Ascending aorta (tissue), 2 donors: ENCODE results near the gene MB21D2. TPM values are rescaled to one million over a fixed set of nuclear protein-coding genes. Genes with fewer than 3 reads are reported as not detected.
"Not testable (repeated sequence)": the region's sequence is repeated elsewhere in the genome, so short reads cannot be mapped to it uniquely, and the experiment has no call there.

Experiments
- DNase-seq, 2 donors: peaks; one replicate each; pipeline ENCODE4 v3.0.0-alpha.2; 2019; ENCODE audit warnings: low spot score in 2 of 2
- H3K27ac ChIP-seq, 2 donors: fragments of 200-600 bp; sonication (generic); one replicate each; pipeline ENCODE4 v1.5.1; 2016 to 2017; ENCODE audit warnings: mild to moderate bottlenecking in 1 of 2
- H3K27me3 ChIP-seq: fragments of 200-600 bp; sonication (generic); one replicate; pipeline ENCODE4 v1.5.1; 2017
- H3K36me3 ChIP-seq, 2 donors: fragments of 200-600 bp; sonication (generic); one replicate each; pipeline ENCODE4 v1.5.1; 2016
- H3K4me1 ChIP-seq, 2 donors: fragments of 200-600 bp; sonication (generic); one replicate each; pipeline ENCODE4 v1.5.1; 2016 to 2017; ENCODE audit warnings: mild to moderate bottlenecking in 1 of 2
- H3K4me3 ChIP-seq, 2 donors: fragments of 200-600 bp; sonication (generic); one replicate each; pipeline ENCODE4 v1.5.1; 2016 to 2017; ENCODE audit warnings: mild to moderate bottlenecking in 1 of 2
- H3K9me3 ChIP-seq, 2 donors: fragments of 200-600 bp; sonication (generic); one replicate each; pipeline ENCODE4 v1.5.1; 2016
- CTCF ChIP-seq, 3 experiments: fragments of 200-600 bp in 2 of 3; fragments of 450-650 bp in 1 of 3; sonication (generic) in 2 of 3; IDR thresholded peaks; one replicate each; pipeline ENCODE4 v1.5.1; 2016 to 2019; ENCODE audit warnings: antibody characterized with exemption in 3 of 3, mild to moderate bottlenecking in 1 of 3, moderate library complexity in 1 of 3
- intact Hi-C: fragments of 100-400 bp; cut with DNase I; formaldehyde crosslinking; loops from one replicate; pipeline ENCODE4 v1.15.1; 2023
- total RNA-seq: library from RNA; depleted of rRNA; stranded (reverse); fragments of >200 nt; gene quantifications from one replicate; pipeline ENCODE4 v1.1.0, GENCODE V29; 2016

MB21D2 gene
- total RNA-seq, 1 donor from 2014 or later = 0.11 TPM

GRCh38 chr3:192851821-192852372, 65.8 kb downstream of the MB21D2 start:
- intact Hi-C loops = no loop called here
- DNase-seq = peak; percentile 15 to 84

GRCh38 chr3:192850451-192850981, 67.1 kb downstream of the MB21D2 start:
- no peak overlapping the region for H3K27ac ChIP-seq
- intact Hi-C loops = no loop called here
- peaks cover 0 to 4% of the 10 kb centered on the region in 2 donors for H3K9me3 ChIP-seq
- H3K36me3 ChIP-seq = no peaks in the 10 kb centered on the region
- TF ChIP-seq CTCF (IDR thresholded peaks at IDR 0.05) = no peak
- no peak for DNase-seq
- no peaks in the 10 kb centered on the region for H3K4me1 ChIP-seq
- H3K4me3 ChIP-seq = no peak overlapping the region
- H3K27me3 ChIP-seq = no peaks in the 10 kb centered on the region

More at GRCh38 chr3:192851821-192852372, 65.8 kb downstream of the MB21D2 start:
- no peak overlapping the region for H3K4me3 ChIP-seq
- H3K27me3 ChIP-seq = no peaks in the 10 kb centered on the region
- H3K4me1 ChIP-seq = no peaks in the 10 kb centered on the region
- H3K36me3 ChIP-seq = no peaks in the 10 kb centered on the region
- H3K27ac ChIP-seq = no peak overlapping the region
- peaks cover 0 to 4% of the 10 kb centered on the region in 2 donors for H3K9me3 ChIP-seq
- TF ChIP-seq CTCF (IDR thresholded peaks at IDR 0.05) = no peak

GRCh38 chr3:192849821-192850220, 67.8 kb downstream of the MB21D2 start:
- DNase-seq, H3K27ac ChIP-seq, H3K4me1 ChIP-seq, H3K27me3 ChIP-seq, intact Hi-C loops, H3K36me3 ChIP-seq, H3K9me3 ChIP-seq, H3K4me3 ChIP-seq: not testable (repeated sequence)

GRCh38 chr3:192848371-192849233, 69.1 kb downstream of the MB21D2 start:
- DNase-seq = no peak
- Histone ChIP-seq H3K27ac (no peak overlapping the region), H3K4me3 (no peak overlapping the region), H3K9me3 (no peaks in the 10 kb centered on the region), H3K4me1 (no peaks in the 10 kb centered on the region), H3K36me3 (no peaks in the 10 kb centered on the region), H3K27me3 (no peaks in the 10 kb centered on the region)
- intact Hi-C loops = no loop called here
- no peak for TF ChIP-seq CTCF (IDR thresholded peaks at IDR 0.05)

- Histone ChIP-seq H3K4me1 (no peaks in the 10 kb centered on the region), H3K4me3 (no peak overlapping the region), H3K36me3 (no peaks in the 10 kb centered on the region), H3K9me3 (no peaks in the 10 kb centered on the region), H3K27me3 (no peaks in the 10 kb centered on the region), H3K27ac (no peak overlapping the region)
- no peak for TF ChIP-seq CTCF (IDR thresholded peaks at IDR 0.05)
- no peak for DNase-seq
- intact Hi-C loops = no loop called here
These were observed 69.7 kb downstream of the MB21D2 start for GRCh38 chr3:192847941-192848340.

- Histone ChIP-seq H3K9me3 (no peaks in the 10 kb centered on the region), H3K4me1 (no peaks in the 10 kb centered on the region), H3K27ac (no peak overlapping the region), H3K36me3 (no peaks in the 10 kb centered on the region), H3K27me3 (no peaks in the 10 kb centered on the region), H3K4me3 (no peak overlapping the region)
- no peak for DNase-seq
- intact Hi-C loops = no loop called here
- no peak for TF ChIP-seq CTCF (IDR thresholded peaks at IDR 0.05)
These were observed 72.2 kb downstream of the MB21D2 start for GRCh38 chr3:192845526-192845855.
